ENCODE measurements around the gene CIAO2B.

Gene CIAO2B

GRCh38 chr16:66895689-66895979 is 38.6 kb downstream of the CIAO2B start:
- no peak for TF ChIP-seq CTCF (IDR thresholded peaks at IDR 0.05; ENCODE audit: insufficient read depth, missing control alignments)
- FAIRE-seq (no peak), DNase-seq (ENCODE audit: insufficient read length, low spot score) (no peak)

GRCh38 chr16:66894948-66895688 is 39.1 kb downstream of the CIAO2B start:
- FAIRE-seq = no peak
- DNase-seq (ENCODE audit: insufficient read length, low spot score) = no peak
- peak; percentile 97 for TF ChIP-seq CTCF (IDR thresholded peaks at IDR 0.05; ENCODE audit: insufficient read depth, missing control alignments)

GRCh38 chr16:66894055-66894454 is 40.1 kb downstream of the CIAO2B start:
- no peak for FAIRE-seq
- TF ChIP-seq CTCF (IDR thresholded peaks at IDR 0.05; ENCODE audit: insufficient read depth, missing control alignments) = no peak
- DNase-seq (ENCODE audit: insufficient read length, low spot score) = no peak

- DNase-seq (ENCODE audit: insufficient read length, low spot score) (no peak), FAIRE-seq (no peak)
- no peak for TF ChIP-seq CTCF (IDR thresholded peaks at IDR 0.05; ENCODE audit: insufficient read depth, missing control alignments)
Observed at GRCh38 chr16:66891797-66892196, 42.4 kb downstream of the CIAO2B start.

GRCh38 chr16:66891360-66891759 is 42.8 kb downstream of the CIAO2B start:
- DNase-seq (ENCODE audit: insufficient read length, low spot score) (no peak), FAIRE-seq (no peak)
- TF ChIP-seq CTCF (IDR thresholded peaks at IDR 0.05; ENCODE audit: insufficient read depth, missing control alignments) = no peak

- TF ChIP-seq CTCF (IDR thresholded peaks at IDR 0.05; ENCODE audit: insufficient read depth, missing control alignments) = no peak
- DNase-seq (ENCODE audit: insufficient read length, low spot score) = no peak
Observed at GRCh38 chr16:66890799-66891198, 43.4 kb downstream of the CIAO2B start.

GRCh38 chr16:66889622-66890021 is 44.6 kb downstream of the CIAO2B start:
- DNase-seq (ENCODE audit: insufficient read length, low spot score) (no peak), FAIRE-seq (no peak)
- no peak for TF ChIP-seq CTCF (IDR thresholded peaks at IDR 0.05; ENCODE audit: insufficient read depth, missing control alignments)

More at GRCh38 chr16:66890799-66891198, 43.4 kb downstream of the CIAO2B start:
- FAIRE-seq = no peak

Data from D721Med (cell line).